A549 (cell line): ENCODE measurements around the gene RNF213. TPM values are rescaled to one million over a fixed set of nuclear protein-coding genes. Genes with fewer than 3 reads are reported as not detected.

Source experiments
- ATAC-seq, 2 experiments: fragments of 200-7000 bp in 1 of 2; fragments of >200 bp in 1 of 2; cut with Nextera tagmentation in 1 of 2; cut with Tn5 transposase in 1 of 2; 3 replicates each; pipeline versions ENCODE4 v1.8.0 to v1.9.1; 2018 to 2020; ENCODE audit warnings: mild to moderate bottlenecking in 1 of 2, moderate library complexity in 1 of 2
- CTCF ChIA-PET: fragments of 300-600 bp; sonication (Branson Sonifier 250); formaldehyde crosslinking; extraction: SDS; loops from one replicate; lab custom pipeline; 2021; ENCODE audit warnings: antibody characterized with exemption, inconsistent platforms; lab: Yijun Ruan, JAX
- POLR2A ChIA-PET: fragments of 350-600 bp; formaldehyde crosslinking; extraction: SDS; loops from one replicate; lab custom pipeline; 2021; ENCODE audit warnings: antibody characterized with exemption, inconsistent platforms; lab: Yijun Ruan, JAX
- DNase-seq, 2 experiments: peaks; one replicate each; pipeline versions ENCODE4 v3.0.0 to v3.0.0-alpha.2; 2011 to 2016; ENCODE audit warnings: low read depth in 1 of 2, low spot score in 1 of 2
- FAIRE-seq: peaks from 2 replicates; lab custom pipeline; 2011; peaks lifted over from hg19 to GRCh38; lab: Jason Lieb, UNC
- H3K27ac ChIP-seq, 2 experiments: fragments of >200 bp; sonication (Bioruptor Twin); formaldehyde crosslinking; 3 replicates each; pipeline ENCODE4 v1.5.1; 2016 to 2017
- H3K4me1 ChIP-seq: fragments of >200 bp; sonication (Bioruptor Twin); formaldehyde crosslinking; 3 replicates; pipeline ENCODE4 v1.6.1; 2016
- H3K4me2 ChIP-seq: fragments of >200 bp; sonication (Bioruptor Twin); formaldehyde crosslinking; 3 replicates; pipeline ENCODE4 v1.6.1; 2016
- H3K4me3 ChIP-seq: fragments of >200 bp; sonication (Bioruptor Twin); formaldehyde crosslinking; 3 replicates; pipeline ENCODE4 v1.5.1; 2016
- H3K9me3 ChIP-seq: fragments of >200 bp; sonication (Bioruptor Twin); formaldehyde crosslinking; 3 replicates; pipeline ENCODE4 v1.6.1; 2016
- BCL3 ChIP-seq: fragments of >200 bp; sonication (Bioruptor Twin); formaldehyde crosslinking; IDR thresholded peaks from 3 replicates; pipeline ENCODE4 v1.6.1; 2016
- CBX2 ChIP-seq: fragments of 200-600 bp; sonication (generic); IDR thresholded peaks from 2 replicates; pipeline ENCODE4 v1.6.1; 2016; ENCODE audit warnings: low read depth, mild to moderate bottlenecking, borderline replicate concordance
- CEBPB ChIP-seq, 2 experiments: fragments of >200 bp in 1 of 2; sonication (Bioruptor Twin) in 1 of 2; formaldehyde crosslinking in 1 of 2; IDR thresholded peaks; 2 replicates each; pipeline ENCODE4 v1.6.1; 2012 to 2016
- EHF ChIP-seq: fragments of 250-450 bp; sonication (Bioruptor Pico); IDR thresholded peaks from 2 replicates; pipeline ENCODE4 v1.5.0; 2020; ENCODE audit warnings: mild to moderate bottlenecking
- ELK1 ChIP-seq: fragments of 150-350 bp; IDR thresholded peaks from 2 replicates; pipeline ENCODE4 v1.6.1; 2014; ENCODE audit warnings: low read depth, mild to moderate bottlenecking, low read length
- FOSL2 ChIP-seq, 2 experiments: fragments of 450-650 bp in 1 of 2; fragments of >200 bp in 1 of 2; sonication (Bioruptor Twin) in 1 of 2; formaldehyde crosslinking; IDR thresholded peaks; 2 replicates each; pipeline versions ENCODE4 v1.5.0 to v1.6.1; 2016 to 2020; ENCODE audit warnings: mild to moderate bottlenecking in 1 of 2, moderate library complexity in 1 of 2
- FOXS1 ChIP-seq: fragments of 250-450 bp; sonication (Bioruptor Pico); IDR thresholded peaks from 2 replicates; pipeline ENCODE4 v1.5.0; 2020; ENCODE audit warnings: mild to moderate bottlenecking, moderate library complexity
- GATA3 ChIP-seq: IDR thresholded peaks from 2 replicates; pipeline ENCODE4 v1.6.1; 2012; ENCODE audit warnings: borderline replicate concordance
- HDAC2 ChIP-seq: fragments of 200-600 bp; sonication (generic); IDR thresholded peaks from 2 replicates; pipeline ENCODE4 v1.6.1; 2016
- HES2 ChIP-seq: fragments of >200 bp; sonication (Bioruptor Twin); formaldehyde crosslinking; IDR thresholded peaks from 2 replicates; pipeline ENCODE4 v1.6.1; 2016
- HEYL ChIP-seq: fragments of 250-450 bp; sonication (Bioruptor Pico); IDR thresholded peaks from 2 replicates; pipeline ENCODE4 v1.8.0; 2021; ENCODE audit warnings: mild to moderate bottlenecking, moderate library complexity
- HMGXB4 ChIP-seq: fragments of 250-450 bp; sonication (Bioruptor Pico); IDR thresholded peaks from 2 replicates; pipeline ENCODE4 v1.5.0; 2021; ENCODE audit warnings: mild to moderate bottlenecking, moderate library complexity, borderline replicate concordance
- HOXB5 ChIP-seq: fragments of 250-450 bp; sonication (Bioruptor Pico); IDR thresholded peaks from 2 replicates; pipeline ENCODE4 v1.5.0; 2020; ENCODE audit warnings: mild to moderate bottlenecking, moderate library complexity
- JUN ChIP-seq, 2 experiments: fragments of >200 bp; sonication (Bioruptor Twin); formaldehyde crosslinking; IDR thresholded peaks; 2 replicates in 1 of 2; 3 replicates in 1 of 2; pipeline ENCODE4 v1.6.1; 2016 to 2017
- JUNB ChIP-seq: fragments of >200 bp; sonication (Bioruptor Twin); formaldehyde crosslinking; IDR thresholded peaks from 2 replicates; pipeline ENCODE4 v1.6.1; 2016
- KDM1A ChIP-seq: fragments of 200-600 bp; sonication (generic); IDR thresholded peaks from 2 replicates; pipeline ENCODE4 v1.6.1; 2016; ENCODE audit warnings: low read depth, mild to moderate bottlenecking
- MAZ ChIP-seq: fragments of 150-350 bp; IDR thresholded peaks from 2 replicates; pipeline ENCODE4 v1.6.1; 2014; ENCODE audit warnings: antibody characterized with exemption, low read depth, low read length, borderline replicate concordance
- NFE2L2 ChIP-seq: fragments of 150-350 bp; conservative IDR thresholded peaks from 2 replicates; pipeline ENCODE4 v1.6.1; 2014; ENCODE audit warnings: low read length
- NPAS2 ChIP-seq: fragments of 250-450 bp; sonication (Bioruptor Pico); IDR thresholded peaks from 2 replicates; pipeline ENCODE4 v1.8.0; 2022; ENCODE audit warnings: mild to moderate bottlenecking, moderate library complexity, borderline replicate concordance
- NR3C1 ChIP-seq: fragments of >200 bp; sonication (Bioruptor Twin); formaldehyde crosslinking; IDR thresholded peaks from 3 replicates; pipeline ENCODE4 v1.6.1; 2017
- RARB ChIP-seq: fragments of 250-450 bp; sonication (Bioruptor Pico); IDR thresholded peaks from 2 replicates; pipeline ENCODE4 v1.8.0; 2021; ENCODE audit warnings: mild to moderate bottlenecking, moderate library complexity
- RFX5 ChIP-seq: fragments of 450-650 bp; IDR thresholded peaks from 2 replicates; pipeline ENCODE4 v1.7.1; 2014; ENCODE audit warnings: antibody characterized with exemption, mild to moderate bottlenecking, moderate library complexity
- RNF2 ChIP-seq: fragments of 200-600 bp; sonication (generic); IDR thresholded peaks from 2 replicates; pipeline ENCODE4 v1.6.1; 2016; ENCODE audit warnings: low read depth, mild to moderate bottlenecking, antibody characterized with exemption, moderate library complexity, borderline replicate concordance
- WGBS: methylation state at CpG from one replicate; pipeline ENCODE4 v1.1.6; 2017; ENCODE audit errors: missing lambda C conversion rate; 5-methylcytosine and 5-hydroxymethylcytosine counted together
- polyA plus RNA-seq, 4 experiments: library from polyadenylated mRNA; depleted of rRNA in 3 of 4; stranded (reverse); fragments of >200 nt; fragmentation: RNase III in 1 of 4; extraction: RNeasy Plus Mini Kit Qiagen cat#74134 plus additional on column Dnase treatment in 1 of 4; gene quantifications; 2 replicates in 3 of 4; 3 replicates in 1 of 4; pipeline ENCODE4 v1.2.3, GENCODE V29; 2011 to 2017
- TF ChIP-seq, protein P1 (sequence below): fragments of 200-600 bp; sonication (generic); IDR thresholded peaks from 2 replicates; pipeline ENCODE4 v1.6.1; 2016; ENCODE audit warnings: antibody characterized with exemption, mild to moderate bottlenecking, moderate library complexity
- TF ChIP-seq, protein P2 (sequence below): IDR thresholded peaks from 2 replicates; pipeline ENCODE4 v1.6.1; 2012

Gene RNF213
- polyA plus RNA-seq, 2 of the 4 experiments (the other 2 are of a cell fraction) = 59.1 to 127 TPM

- ChIA-PET CTCF (interaction anchor here (0.6 kb wide), 1 partner anchor 48 kb away, joined by 3 read pairs; no protein-coding TSS in a partner anchor), POLR2A (no interaction called here)
- TF ChIP-seq ELK1 (no peak), NFE2L2 (no peak), RARB (no peak), CEBPB (IDR thresholded peaks at IDR 0.05) (no peak), HEYL (CRISPR knock-in tag) (no peak), EHF (CRISPR knock-in tag) (no peak)
- TF ChIP-seq, protein P1, sequence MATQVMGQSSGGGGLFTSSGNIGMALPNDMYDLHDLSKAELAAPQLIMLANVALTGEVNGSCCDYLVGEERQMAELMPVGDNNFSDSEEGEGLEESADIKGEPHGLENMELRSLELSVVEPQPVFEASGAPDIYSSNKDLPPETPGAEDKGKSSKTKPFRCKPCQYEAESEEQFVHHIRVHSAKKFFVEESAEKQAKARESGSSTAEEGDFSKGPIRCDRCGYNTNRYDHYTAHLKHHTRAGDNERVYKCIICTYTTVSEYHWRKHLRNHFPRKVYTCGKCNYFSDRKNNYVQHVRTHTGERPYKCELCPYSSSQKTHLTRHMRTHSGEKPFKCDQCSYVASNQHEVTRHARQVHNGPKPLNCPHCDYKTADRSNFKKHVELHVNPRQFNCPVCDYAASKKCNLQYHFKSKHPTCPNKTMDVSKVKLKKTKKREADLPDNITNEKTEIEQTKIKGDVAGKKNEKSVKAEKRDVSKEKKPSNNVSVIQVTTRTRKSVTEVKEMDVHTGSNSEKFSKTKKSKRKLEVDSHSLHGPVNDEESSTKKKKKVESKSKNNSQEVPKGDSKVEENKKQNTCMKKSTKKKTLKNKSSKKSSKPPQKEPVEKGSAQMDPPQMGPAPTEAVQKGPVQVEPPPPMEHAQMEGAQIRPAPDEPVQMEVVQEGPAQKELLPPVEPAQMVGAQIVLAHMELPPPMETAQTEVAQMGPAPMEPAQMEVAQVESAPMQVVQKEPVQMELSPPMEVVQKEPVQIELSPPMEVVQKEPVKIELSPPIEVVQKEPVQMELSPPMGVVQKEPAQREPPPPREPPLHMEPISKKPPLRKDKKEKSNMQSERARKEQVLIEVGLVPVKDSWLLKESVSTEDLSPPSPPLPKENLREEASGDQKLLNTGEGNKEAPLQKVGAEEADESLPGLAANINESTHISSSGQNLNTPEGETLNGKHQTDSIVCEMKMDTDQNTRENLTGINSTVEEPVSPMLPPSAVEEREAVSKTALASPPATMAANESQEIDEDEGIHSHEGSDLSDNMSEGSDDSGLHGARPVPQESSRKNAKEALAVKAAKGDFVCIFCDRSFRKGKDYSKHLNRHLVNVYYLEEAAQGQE = no peak
- TF ChIP-seq, protein P2, sequence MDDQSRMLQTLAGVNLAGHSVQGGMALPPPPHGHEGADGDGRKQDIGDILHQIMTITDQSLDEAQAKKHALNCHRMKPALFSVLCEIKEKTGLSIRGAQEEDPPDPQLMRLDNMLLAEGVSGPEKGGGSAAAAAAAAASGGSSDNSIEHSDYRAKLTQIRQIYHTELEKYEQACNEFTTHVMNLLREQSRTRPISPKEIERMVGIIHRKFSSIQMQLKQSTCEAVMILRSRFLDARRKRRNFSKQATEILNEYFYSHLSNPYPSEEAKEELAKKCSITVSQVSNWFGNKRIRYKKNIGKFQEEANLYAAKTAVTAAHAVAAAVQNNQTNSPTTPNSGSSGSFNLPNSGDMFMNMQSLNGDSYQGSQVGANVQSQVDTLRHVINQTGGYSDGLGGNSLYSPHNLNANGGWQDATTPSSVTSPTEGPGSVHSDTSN = no peak
- FAIRE-seq = no peak
- 78% methylated on average over 12 of the region's 20 CpGs for WGBS
- Histone ChIP-seq H3K4me2 (no peak overlapping the region), H3K27ac (no peak overlapping the region), H3K4me1 (peaks cover 3% of the 10 kb centered on the region; the same call in 2 of the 3 replicates), H3K9me3 (no peaks in the 10 kb centered on the region), H3K4me3 (no peak overlapping the region)
- no peak for ATAC-seq
- DNase-seq = no peak
These were observed 160.9 kb downstream of the RNF213 start for GRCh38 chr17:80421381-80422090.

DNA sequence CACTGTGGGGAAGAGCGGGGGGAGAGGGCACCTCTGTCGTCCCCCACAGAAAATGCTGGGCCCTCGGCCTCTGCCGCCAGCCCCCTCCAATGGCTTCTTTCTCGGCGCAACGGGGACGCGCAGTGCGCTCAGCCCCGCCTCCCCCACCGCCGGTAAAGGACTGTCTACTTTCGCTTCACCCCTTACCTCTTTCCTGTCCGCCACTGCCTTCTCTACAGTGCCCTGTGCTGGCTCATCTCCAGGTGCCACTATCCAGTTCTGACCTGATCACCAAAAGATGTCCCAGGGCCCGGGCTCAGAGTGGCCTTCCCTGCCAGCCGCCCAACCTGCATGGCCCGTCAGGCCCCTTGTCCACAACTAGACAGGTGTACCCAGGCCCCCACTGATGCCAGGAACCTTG, 161.6 kb downstream of the RNF213 start:
- ChIA-PET CTCF (interaction anchor here (1.6 to 6.6 kb wide), 3 partner anchors 8 to 560 kb away, joined by 7 to 51 read pairs (median 30); no protein-coding TSS in a partner anchor), POLR2A (no interaction called here)
- no peak for FAIRE-seq
- Histone ChIP-seq H3K4me3 (no peak overlapping the region), H3K27ac (no peak overlapping the region), H3K9me3 (no peaks in the 10 kb centered on the region), H3K4me1 (0 out of 3 replicates have a peak, but pooled peaks cover 2% of the 10 kb centered on the region), H3K4me2 (no peak overlapping the region)
- 95% methylated on average over 18 of the region's 18 CpGs for WGBS
- no peak for DNase-seq
- TF ChIP-seq HOXB5 (no peak), BCL3 (no peak), CBX2 (no peak), HES2 (no peak), JUN (IDR thresholded peaks at IDR 0.05) (no peak), FOXS1 (no peak), NPAS2 (no peak), NR3C1 (no peak), FOSL2 (IDR thresholded peaks at IDR 0.05) (no peak), FOSL2 (CRISPR knock-in tag; IDR thresholded peaks at IDR 0.05) (no peak), KDM1A (no peak), RFX5 (no peak), HMGXB4 (no peak), GATA3 (no peak), RNF2 (no peak), CEBPB (IDR thresholded peaks at IDR 0.05) (no peak), JUNB (no peak), MAZ (no peak), HDAC2 (no peak)
- TF ChIP-seq, protein P2 = no peak
- ATAC-seq = no peak
